Measurements from ENCODE around the gene HYDIN.

HYDIN gene

GRCh38 chr16:70781800-70782199, 448.7 kb downstream of the HYDIN start:
- no peak for DNase-seq

DNA sequence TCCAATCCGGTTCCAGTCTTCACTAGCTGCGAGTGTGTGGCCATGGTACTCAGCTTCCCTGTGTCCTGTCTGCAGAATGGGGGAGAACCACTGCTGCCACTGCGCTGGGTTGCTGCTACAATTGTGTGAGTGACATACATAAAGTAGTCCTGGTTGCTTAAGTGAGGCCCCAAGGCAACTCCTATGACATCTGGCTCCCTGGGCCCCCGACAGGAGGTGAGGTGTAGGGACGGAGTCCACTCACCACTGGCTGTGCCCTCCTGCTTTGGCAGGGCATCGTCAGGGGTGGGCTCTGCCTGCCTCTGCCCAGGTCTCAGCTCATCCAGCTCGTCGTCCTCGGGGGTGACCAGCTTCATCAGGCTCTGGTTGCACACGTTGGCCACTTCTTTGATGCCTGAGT, 450.0 kb downstream of the HYDIN start:
- no peak for DNase-seq

DNA sequence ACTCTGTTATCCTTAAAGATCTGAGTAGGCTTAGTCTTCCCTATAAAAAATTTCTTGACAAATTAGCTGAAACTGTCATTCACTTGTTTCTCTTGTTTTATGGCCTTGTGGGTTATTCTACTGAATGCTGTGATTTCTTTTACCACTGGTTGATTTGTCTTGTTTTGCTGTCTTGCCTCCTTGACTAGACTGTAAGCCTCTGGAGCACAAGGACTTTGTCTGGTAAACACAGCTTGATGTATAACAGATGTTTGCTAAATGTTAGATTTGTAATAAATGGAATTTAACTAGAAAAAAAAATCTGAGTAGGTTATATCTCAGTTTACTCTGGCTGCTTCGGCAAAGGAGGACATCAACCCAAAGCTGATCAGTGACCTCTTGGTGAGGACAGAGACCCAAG, 451.2 kb downstream of the HYDIN start:
- no peak for DNase-seq

GRCh38 chr16:70778901-70779309, 451.6 kb downstream of the HYDIN start:
- DNase-seq: peak; percentile 89

GRCh38 chr16:70777973-70778406, 452.5 kb downstream of the HYDIN start:
- peak; percentile 4 for DNase-seq

- no peak for DNase-seq
Measured at GRCh38 chr16:70777496-70777895, 453.0 kb downstream of the HYDIN start.

DNA sequence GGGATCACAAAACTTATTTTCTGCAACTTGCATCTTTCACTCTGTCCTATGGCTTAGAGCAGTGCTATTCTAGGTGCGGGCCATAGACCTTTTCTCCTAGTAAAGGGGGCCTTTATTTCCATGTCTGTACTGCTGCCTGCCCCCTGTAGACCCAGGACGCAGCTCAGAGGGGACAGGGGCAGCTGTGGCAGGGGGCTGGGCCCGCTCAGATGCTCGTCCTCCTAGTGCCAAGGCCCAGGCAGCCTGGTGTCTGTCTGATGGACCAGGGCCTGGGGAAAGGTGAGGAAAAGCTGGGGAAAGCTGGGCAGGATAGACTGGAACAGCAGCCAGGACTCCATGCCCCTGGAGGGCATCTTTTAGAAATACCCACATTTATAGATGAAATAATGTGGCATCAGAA, 455.1 kb downstream of the HYDIN start:
- DNase-seq: no peak

DNA sequence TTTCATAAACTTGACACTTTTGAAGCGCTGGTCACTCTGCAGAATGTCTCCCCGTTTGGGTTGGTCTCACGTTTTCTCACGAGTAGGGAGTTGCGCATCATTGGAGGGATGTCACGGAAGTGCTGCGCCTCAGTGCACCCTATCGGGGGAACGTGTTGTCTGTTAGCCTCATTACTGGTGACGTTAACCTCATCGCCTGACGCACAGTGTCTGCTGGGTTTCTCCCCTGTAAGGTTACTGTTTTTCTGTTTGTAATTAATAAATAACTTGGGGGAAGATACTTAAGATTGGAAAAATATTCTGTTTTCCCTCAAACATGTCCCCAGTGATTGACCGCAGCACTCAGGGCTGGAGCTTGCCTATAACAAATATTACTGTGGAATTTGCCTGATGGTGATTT, 456.3 kb downstream of the HYDIN start:
- DNase-seq: no peak

DNA sequence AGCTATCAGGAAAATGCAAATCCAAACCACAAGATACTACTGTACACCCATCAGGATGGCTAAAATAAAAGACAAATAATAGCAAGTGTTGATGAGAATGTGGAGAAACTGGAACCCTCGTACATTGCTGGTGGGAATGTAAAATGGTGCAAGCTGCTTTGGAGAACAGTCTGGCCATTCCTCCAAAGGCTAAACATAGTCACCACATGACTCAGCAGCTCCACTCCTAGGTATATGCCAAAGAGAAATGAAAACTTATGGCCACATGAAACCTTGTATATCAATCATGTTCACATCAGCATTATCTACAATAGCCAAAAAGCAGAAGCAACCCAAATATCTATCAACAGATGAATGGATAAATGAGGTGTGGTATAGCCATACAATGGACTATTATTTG, 458.0 kb downstream of the HYDIN start:
- DNase-seq: no peak

- DNase-seq: peak; percentile 66
Measured at GRCh38 chr16:70770626-70771552, 459.6 kb downstream of the HYDIN start.

- DNase-seq: no peak
Measured at GRCh38 chr16:70770291-70770625, 460.3 kb downstream of the HYDIN start.

DNA sequence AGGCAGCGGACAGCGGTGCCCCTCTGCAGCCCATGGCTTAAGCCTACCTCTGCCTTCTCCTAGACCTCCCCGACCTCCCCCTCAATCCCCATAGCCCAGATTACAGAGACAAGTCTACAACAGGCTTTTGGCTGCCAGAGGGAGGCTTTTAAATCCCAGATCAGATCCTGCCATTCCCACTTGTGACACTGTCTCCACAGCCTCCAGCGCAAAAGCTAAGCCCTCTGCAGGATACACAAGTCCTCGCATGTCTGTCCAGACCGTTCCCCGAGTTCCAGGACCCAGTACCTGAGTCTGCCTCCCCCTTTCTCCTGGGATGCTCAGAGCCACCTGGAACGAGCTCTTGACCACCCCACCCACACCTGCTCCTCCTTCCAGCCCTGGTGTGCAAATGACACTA, 460.8 kb downstream of the HYDIN start:
- DNase-seq: no peak

GRCh38 chr16:70769131-70769530, 461.4 kb downstream of the HYDIN start:
- no peak for DNase-seq

DNA sequence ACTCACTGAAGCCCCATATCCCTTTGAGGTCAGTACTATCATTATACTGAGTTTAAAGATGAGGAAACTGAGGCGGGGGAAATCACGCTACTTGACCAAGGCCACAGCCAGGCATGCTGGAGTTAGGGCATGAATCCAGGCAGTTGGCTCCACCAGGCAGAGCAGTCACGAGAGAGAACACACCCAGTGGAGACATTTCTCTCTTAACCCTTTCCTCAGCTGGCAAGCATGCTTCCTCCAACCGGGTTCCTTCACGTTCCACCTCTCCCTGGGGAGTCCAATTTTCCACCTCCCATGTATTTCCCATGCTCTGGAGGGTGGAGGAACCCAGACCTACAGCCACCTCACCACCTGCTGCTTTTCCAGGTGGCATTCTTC, 462.3 kb downstream of the HYDIN start:
- no peak for DNase-seq

DNA sequence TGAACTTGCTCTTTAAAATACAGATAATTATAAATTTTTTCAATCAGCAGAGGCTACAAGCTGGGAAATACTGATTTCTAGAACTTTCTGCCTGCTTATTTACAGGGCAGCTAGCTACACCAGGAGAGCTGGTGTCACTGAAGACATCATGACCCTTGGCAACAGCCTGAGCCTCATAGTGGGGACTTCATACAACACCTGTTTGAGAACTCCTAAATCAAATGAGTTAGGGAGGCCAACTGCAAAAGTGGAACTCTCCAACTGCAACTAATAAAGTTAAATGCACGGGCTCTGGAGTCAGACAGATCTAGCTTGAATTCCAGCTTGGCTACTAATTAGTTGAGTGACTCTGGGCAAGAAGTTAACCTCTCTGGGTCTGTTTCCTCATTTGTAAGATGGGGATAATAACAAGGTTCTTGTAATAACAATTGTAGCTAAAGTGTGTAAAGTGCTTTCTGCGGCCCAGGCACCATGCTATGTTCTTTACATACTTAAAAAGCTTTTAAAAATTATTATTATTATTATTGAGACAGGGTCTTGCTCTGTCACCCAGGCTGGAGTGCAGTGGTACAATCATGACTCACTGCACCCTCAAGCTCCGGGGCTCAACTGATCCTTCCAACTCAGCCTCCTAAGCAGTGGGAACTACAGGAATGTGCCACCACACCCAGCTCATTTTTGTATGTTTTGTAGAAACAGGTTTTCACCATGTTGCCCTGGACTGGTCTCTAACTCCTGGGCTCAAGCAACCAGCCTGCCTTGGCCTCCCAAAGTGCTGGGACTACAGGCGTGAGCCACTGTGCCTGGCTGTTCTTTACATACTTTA, 462.9 kb downstream of the HYDIN start:
- DNase-seq: no peak

GRCh38 chr16:70766658-70767057, 463.9 kb downstream of the HYDIN start:
- DNase-seq: no peak

DNA sequence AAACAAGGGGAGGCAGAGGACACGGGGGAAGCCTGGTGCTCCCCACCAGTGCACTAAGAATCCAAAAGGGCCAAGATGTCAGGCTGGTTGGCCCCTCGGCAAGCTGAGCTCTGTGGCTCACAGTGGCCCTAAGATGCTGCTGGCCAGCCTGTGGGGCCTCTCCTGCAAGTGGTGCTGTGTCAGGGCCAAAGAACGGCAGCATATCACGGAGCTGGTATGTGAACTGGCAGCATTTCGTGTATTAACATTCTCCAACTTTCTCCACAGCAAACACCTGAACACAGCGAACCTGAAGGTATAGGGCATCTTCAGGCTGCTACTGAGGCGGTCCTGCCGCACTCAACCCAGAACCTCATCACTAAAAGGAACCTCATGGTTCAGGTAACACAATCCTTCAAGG, 464.3 kb downstream of the HYDIN start:
- DNase-seq: no peak

GRCh38 chr16:70765491-70765890, 465.0 kb downstream of the HYDIN start:
- DNase-seq: no peak

DNA sequence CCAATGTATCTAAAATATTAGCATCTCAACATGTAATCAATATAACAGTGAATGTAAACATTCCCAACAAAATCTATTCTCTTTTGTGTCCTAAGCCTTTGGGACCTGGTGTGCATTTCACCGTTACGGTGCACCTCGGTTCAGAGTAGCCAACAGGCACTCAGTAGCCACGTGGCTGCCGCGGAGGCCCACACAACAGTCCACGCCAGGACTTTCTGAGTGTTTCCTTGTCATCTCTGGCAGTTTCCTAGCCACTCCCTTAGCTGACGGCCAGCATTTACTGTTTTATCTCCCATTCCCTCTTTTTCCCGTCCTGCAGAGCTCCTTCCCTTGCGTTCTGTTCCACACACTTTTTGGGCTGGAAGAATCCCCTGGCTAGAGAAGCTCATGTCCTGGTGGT, 465.9 kb downstream of the HYDIN start:
- no peak for DNase-seq

- no peak for DNase-seq
Measured at GRCh38 chr16:70760221-70760620, 470.3 kb downstream of the HYDIN start.

- DNase-seq: no peak
Measured at GRCh38 chr16:70759666-70760065, 470.9 kb downstream of the HYDIN start.

DNA sequence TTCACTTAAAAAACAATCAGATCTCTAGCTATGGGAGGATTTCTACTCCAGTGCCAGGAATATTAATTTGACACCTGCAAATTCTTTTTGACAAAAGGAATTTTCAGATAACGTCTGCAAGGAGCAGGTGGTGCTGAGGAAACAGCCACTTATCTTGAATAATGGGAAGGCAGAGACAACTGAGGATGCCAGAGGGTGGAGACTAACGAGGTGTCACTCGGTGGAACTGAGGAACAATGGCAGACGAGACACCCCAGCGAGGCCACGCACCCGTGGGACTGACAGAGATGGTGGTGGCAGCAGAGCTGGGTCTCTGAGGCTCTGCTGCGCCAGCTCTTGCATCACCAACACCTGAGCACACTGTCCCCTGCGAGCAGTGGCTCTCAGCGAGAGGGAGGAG, 471.7 kb downstream of the HYDIN start:
- DNase-seq: no peak

All from DMS53 (cell line).